GM19455 (cell line): ENCODE data around the gene GSTO1.
"Not testable (repeated sequence)": the region's sequence is repeated elsewhere in the genome, so short reads cannot be mapped to it uniquely, and the experiment has no call there.

Experiments used
- ATAC-seq: cut with Tn5 transposase; IDR thresholded peaks from one replicate; pipeline ENCODE4 v1.9.1; 2021; ENCODE audit not compliant: unreplicated experiment

Gene GSTO1

DNA sequence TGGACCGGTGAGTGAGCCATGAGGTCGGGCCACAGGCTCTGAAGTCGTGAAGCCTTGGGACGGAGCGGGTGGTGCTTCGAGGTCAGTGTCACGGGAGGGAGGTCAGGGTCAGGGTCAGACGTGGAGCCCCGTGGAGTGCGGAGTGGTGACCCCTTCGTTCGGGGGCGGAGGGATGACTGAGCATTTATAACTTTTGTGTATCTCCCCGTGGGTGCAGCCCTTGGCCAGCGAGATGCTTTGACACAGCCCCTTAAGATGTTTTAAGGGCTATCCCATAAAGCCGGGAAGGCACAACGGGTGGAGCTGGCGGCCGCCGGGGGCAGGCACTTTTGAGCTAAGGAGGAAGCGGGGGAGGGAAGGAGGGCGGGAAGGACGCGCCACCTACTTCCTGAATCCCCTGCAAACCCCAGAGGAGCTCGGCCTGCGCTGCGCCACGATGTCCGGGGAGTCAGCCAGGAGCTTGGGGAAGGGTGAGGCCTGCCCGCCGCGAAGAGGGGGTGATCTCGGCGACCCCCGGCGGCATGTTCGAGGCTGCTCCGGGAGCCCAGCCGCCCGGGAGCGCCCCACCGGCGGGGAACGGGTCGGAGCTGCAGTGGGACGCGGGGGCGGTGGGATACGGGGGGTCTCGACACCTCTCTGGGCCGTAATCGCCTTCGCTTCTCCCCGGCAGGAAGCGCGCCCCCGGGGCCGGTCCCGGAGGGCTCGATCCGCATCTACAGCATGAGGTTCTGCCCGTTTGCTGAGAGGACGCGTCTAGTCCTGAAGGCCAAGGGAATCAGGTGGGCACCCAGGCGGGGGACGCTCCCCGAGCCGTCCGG, at the start of gene GSTO1:
GSTO1 (plus strand) TSS at position 400 of the 818 bp plus-strand sequence; CDS start at position 437, 37 bp downstream.
- peak; percentile 80 for ATAC-seq

- no peak for ATAC-seq
Measured at GRCh38 chr10:104208730-104209129, 46.0 kb upstream of the GSTO1 start.

DNA sequence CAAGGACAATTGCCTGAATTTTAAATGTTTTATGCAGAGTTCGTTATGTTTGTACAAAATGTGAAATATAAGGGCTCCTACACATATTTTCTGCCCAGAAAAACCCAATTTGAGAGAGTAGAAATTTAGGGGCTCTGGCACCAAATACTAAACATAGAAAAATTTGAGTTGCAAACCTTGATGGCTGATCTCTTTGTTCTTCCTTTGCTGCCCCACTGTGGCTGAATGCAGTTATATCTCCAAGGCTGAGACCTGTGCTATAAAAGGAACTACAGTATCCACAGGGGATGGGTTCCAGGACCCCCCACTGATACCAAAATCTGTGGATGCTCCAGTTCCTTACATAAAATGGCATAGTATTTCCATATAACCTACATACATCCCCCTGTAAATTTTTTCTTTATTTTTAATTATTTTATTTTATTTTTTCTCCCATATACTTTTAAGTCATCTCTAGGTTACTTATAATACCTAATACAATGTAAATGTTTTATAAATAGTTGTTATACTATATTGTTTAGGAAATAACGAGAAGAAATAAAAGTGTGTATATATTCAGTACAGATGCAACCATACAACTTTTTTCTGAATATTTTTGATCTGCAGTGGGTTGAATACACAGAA, 45.0 kb upstream of the GSTO1 start:
- no peak for ATAC-seq

- ATAC-seq, result no peak
Measured at GRCh38 chr10:104216631-104217030, 38.1 kb upstream of the GSTO1 start.

DNA sequence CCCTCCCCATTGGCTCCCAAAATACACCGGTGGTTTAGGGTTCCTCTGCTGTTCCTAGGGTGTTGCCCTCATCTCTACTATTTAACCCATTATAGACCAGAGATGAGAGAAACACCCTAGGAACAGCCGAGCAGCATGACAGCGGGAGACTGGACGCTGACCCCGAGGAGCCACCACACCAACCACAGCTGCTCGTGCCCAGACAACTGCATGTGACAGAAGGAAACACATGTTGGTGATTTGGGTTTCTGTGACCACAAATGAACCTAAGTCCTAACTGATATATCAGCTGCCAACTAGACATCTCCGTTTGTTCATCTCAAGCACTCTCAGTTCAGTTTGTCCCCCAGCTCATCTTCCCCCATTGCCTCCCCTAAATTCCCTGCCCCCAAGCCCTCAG, 35.9 kb upstream of the GSTO1 start:
- ATAC-seq, result no peak

GRCh38 chr10:104220522-104220921, 34.2 kb upstream of the GSTO1 start:
- ATAC-seq, result no peak

DNA sequence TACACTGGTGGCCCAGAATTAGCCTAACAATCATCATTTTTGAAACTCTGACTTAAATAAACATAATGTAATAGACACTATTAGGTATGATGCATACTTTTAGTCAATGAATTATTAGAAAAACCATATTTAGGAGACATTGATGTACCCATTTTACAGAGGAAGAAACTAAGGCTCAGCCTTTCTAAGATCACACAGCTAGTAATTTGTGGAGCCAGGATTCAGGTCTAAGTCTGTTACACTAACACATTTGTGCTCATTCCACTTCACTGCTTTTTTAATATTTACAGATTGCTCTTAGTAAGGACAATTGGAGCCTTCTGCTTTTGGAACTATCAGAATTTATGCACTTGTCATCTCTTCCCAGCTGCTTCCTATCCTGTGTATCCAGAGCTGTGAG, 31.4 kb upstream of the GSTO1 start:
- no peak for ATAC-seq

GRCh38 chr10:104230490-104230889, 24.2 kb upstream of the GSTO1 start:
- ATAC-seq, result no peak

GRCh38 chr10:104231784-104232612, 22.7 kb upstream of the GSTO1 start, which contains the start of gene CFAP43:
Gene CFAP43, minus strand, starts transcription at chr10:104232364. Its CDS starts 118 bp downstream, at chr10:104232246.
- peak; percentile 100 for ATAC-seq

- no peak for ATAC-seq
Measured at GRCh38 chr10:104232613-104233102, 22.0 kb upstream of the GSTO1 start.

DNA sequence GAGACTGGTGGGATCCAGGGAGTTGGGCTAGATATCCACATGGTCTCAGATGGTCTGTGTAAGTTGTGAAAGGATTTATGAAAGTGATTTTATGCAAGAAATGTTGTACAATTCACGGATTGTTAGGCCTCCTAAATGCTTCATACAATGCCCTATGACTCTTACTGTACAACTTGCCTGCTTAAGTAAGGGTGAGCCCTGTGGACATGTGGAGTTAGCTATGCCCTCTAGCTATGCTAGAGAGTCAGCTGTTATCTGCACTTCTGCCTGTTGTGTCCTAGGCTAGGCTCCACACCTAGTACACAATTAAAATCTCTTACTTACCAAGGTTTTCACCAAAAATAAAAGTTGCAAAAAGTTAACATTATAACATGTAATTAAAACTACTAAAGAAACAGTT, 20.9 kb upstream of the GSTO1 start:
- ATAC-seq, result no peak

DNA sequence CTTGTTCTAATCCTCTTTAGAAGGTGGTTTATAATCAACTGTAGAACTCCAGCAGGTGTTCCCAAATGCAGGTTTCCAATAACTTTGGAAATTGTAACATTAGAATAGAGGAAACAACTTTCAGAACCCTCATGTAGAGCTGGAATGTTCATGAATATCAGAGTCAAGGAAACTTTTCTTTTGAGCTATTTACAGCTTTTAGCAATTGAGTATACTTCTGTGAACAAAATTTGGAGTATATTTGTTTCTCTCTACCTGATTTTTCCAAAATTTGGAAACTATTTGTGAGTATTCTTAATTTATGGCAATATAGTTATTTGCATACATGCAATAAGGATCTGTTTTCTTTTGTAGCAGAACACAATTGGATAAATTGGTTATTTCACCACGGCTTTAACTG, 19.8 kb upstream of the GSTO1 start:
- ATAC-seq, result no peak

DNA sequence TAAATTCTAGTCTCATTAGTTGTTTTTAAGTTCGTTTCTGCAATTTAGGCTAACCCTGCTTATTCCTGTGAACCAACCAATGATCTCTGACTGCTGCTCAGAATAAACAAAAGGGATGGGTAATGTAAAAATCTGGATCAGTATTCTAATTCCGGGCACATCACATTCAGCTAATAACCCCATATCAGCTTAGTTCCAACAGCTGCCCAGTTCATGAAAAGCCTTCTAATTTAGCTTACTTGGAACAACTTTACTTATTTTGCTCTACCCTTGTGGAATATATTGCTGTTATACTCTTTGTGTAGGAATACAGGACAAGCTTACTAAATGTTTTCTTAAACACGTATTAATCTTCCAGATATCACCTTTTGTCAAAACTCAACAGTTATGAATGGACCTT, 18.9 kb upstream of the GSTO1 start:
- no peak for ATAC-seq

DNA sequence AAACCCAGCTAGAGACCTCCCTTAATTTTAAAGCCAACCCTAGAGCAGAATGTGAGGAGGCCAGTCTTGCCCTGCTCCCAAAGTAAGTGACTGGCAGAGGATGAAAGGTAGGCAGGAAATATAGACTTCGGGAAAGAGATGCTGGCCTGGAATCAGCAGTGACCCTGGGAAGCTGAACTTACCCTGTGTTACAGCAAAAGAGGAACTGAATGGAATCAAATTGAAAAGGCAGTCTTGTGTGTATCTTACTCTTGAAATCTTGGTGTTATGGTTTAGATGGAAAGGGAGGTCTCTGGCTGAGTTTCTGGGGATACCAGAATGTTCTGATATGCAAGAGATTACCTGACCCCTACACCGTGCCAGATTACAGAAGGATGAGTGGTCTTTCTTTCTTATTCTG, 14.6 kb upstream of the GSTO1 start:
- no peak for ATAC-seq

DNA sequence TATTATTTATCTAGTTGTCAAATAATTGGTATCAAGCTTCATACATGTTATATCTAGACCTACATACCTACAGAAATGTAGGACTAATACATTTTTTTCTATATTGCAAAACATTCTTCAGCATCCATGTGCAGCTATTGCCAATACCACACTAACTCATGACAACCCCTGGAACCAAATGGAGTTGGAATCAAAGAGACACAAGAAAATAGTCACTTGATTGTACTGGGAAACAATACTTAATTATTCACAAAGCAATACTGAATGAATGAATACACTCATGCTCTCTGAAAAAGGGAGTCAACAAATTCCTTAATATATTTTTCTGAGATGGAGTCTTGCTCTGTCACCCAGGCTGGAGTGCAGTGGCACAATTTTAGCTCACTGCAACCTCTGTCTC, 12.1 kb upstream of the GSTO1 start:
- no peak for ATAC-seq

GRCh38 chr10:104243009-104243408, 11.7 kb upstream of the GSTO1 start:
- not testable (repeated sequence) for ATAC-seq

DNA sequence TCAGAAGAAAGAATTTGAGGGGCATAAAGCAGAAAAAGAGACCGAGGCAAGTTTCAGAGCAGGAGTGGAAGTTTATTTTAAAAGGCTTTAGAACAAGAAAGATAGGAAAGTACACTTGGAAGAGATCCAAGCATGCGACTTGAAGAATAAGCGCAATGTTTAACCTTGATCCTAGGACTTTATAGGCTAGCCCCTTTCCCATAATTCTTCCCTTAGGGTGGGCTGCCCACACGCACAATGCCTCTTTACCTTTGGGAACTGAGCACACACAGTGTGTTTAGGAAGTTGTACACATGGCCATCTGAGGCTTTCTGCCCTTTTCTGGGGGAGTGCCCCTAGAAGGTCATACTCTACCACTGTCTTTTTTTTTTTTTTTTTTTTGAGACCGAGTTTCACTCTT, 11.2 kb upstream of the GSTO1 start:
- no peak for ATAC-seq

- no peak for ATAC-seq
Measured at GRCh38 chr10:104245066-104245632, 9.5 kb upstream of the GSTO1 start.

GRCh38 chr10:104246976-104247375, 7.7 kb upstream of the GSTO1 start:
- ATAC-seq, result no peak

DNA sequence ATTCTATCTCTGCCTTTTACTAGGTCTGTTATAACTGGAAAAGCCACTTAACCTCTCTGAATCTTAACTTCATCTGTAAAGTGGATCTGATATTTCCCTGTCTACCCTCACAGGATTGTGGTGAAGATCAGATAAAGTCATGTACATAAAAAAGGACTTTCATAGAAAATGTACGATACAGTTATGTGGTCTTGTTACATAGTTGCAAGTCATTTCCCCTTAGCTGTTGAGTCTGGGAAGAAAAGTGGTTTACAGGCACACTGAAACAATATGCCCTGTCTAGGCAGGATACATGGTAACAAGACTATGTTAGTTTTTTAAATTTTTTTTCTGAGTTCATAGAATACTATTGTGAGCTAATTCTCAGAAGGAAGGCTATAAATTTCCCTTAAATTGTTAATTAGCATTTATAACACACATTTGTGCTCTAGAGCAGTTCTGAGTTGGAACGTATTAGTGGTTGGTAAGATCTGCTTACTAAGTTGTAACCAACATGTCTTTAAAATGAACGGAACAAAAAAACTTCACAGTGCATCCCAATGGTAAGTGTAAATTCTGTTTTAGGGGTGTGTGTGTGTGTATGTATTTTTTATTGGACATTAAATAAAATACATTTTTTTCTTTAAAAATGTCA, 7.1 kb upstream of the GSTO1 start:
- ATAC-seq, result no peak

GRCh38 chr10:104248931-104249330, 5.8 kb upstream of the GSTO1 start:
- not testable (repeated sequence) for ATAC-seq
